ENCODE measurements around the gene JOSD1.

Gene JOSD1

DNA sequence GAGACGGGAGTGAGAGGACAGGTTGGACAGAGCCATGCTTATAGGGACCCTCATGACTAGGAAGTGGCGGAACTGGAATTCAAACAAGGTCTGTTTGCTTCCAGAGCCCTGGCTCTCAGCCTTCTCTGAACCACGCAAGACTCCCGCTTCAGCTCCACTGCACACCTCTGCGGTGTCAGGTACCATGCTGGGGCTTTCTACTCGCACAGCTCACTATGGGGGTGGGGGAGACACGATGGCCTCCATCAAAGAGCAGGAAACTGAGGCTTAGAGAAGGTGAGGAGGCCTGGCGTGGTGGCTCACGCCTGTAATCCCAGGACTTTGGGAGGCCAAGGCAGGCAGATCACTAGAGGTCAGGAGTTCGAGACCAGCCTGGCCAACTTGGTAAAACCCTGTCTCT lies 40.8 kb upstream of the JOSD1 start:
- no peak for TF ChIP-seq ZFX (IDR thresholded peaks at IDR 0.05; ENCODE audit: borderline replicate concordance)
- TF ChIP-seq, protein P1, sequence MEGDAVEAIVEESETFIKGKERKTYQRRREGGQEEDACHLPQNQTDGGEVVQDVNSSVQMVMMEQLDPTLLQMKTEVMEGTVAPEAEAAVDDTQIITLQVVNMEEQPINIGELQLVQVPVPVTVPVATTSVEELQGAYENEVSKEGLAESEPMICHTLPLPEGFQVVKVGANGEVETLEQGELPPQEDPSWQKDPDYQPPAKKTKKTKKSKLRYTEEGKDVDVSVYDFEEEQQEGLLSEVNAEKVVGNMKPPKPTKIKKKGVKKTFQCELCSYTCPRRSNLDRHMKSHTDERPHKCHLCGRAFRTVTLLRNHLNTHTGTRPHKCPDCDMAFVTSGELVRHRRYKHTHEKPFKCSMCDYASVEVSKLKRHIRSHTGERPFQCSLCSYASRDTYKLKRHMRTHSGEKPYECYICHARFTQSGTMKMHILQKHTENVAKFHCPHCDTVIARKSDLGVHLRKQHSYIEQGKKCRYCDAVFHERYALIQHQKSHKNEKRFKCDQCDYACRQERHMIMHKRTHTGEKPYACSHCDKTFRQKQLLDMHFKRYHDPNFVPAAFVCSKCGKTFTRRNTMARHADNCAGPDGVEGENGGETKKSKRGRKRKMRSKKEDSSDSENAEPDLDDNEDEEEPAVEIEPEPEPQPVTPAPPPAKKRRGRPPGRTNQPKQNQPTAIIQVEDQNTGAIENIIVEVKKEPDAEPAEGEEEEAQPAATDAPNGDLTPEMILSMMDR (IDR thresholded peaks at IDR 0.05) = no peak
- H3K27ac ChIP-seq = no peak overlapping the region

DNA sequence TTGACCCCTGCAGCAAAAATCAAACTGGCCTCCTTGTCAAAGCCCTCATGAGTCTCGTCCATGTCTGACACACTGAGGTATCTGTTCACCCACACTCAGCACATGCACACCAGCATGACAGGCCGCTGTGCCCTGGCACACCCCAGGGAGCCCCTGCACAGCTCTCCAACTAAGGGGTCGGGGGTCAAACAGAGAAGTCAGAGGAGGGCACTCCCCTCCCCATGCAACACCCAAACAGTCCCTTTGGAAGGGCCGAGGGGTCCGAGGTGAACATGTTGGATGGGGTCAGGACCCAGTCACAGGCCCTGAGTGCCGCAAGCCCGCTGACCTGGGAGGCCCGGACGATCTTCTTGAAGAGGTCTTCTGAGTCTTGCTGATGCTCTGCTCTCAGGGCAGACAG lies 40.4 kb upstream of the JOSD1 start:
- TF ChIP-seq, protein P1 (IDR thresholded peaks at IDR 0.05) = no peak
- no peak for TF ChIP-seq ZFX (IDR thresholded peaks at IDR 0.05; ENCODE audit: borderline replicate concordance)
- no peak overlapping the region for H3K27ac ChIP-seq

DNA sequence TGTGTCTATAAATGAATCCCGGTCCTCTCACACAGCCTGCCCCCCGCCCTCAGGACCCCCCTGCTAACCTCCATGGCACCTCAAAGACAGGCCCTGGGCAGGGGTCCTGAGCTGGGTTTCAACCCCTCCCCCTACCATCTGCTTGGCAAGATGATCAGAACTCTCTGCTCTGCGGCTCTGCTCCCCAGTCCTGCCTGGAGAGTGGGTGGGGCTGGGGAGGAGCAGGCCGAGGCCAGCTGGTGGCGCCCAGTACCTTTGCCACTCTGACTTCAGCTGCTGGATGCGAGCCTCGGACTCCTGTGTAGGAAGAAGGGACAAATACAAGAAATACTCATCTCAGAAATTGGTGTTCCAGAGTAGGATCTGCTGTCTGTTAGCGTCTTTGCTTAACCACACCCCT lies 40.0 kb upstream of the JOSD1 start:
- H3K27ac ChIP-seq = no peak overlapping the region
- no peak for TF ChIP-seq ZFX (IDR thresholded peaks at IDR 0.05; ENCODE audit: borderline replicate concordance)
- TF ChIP-seq, protein P1 (IDR thresholded peaks at IDR 0.05) = no peak

DNA sequence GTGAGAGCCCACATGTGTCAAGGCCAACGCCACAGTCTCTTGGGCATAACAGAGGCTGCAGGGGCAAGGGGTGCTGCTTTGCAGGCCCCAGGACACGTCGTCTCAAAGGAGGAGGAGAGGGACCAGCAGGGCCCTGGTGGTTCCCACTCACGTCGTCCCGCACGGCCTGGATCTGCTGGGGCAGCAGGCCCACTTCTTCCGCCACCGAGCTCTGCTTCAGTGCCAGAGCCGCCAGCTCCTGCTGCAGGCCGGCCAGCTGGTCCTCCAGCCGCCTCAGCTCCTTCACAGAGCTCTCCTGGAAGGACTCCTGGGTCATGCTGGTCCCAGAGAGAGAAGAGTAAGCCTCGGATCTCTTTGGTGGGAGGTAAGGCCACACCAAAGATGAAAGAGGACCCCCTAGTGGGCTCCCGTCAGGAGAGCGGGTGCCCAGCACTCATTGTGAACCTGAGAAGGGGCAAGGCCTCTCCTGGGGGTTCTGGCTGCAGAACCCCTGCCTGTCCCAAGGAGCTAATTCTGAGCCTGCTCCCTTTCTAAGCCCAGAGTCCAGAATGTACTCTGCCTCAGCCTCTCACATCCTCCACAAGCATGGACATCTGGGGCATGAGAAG lies 39.5 kb upstream of the JOSD1 start:
- TF ChIP-seq, protein P1 (IDR thresholded peaks at IDR 0.05) = no peak
- no peak overlapping the region for H3K27ac ChIP-seq

DNA sequence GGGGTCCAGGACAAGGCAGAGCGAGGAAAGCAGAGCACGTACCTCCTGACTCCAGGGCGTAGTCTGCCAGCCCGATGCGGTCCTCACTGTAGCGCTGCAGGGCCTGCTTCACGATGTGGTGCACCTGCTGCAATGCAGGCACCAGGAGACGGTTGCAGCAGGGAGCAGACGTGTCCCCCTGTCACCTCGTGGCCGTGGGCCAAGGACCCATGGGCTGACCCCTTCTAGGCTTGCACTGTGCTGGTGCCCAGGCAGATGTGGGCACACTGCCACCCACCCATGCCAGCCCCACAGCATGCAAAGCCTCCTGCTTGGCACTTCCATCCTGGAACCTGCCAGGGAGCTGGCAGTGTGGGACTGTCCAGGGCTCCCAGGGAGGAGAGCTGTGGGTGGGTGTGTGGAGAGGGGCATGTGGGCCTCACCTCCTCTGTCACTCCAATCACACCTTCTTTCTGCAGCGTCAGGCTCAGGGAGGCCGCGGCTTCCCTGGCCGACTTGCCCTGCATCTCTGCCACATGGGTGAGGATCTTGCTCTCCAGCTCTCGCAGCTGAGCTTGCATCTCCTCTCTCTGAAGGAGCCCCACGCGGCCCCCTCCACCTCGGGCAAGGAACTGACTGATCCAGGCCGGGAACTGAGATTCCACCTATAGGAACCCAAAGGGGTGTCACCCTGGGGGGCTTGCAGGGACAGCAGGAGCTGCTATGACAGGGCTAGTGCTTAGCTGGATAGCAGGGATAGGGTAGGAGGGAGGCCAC lies 38.7 kb upstream of the JOSD1 start:
- TF ChIP-seq ZFX (IDR thresholded peaks at IDR 0.05; ENCODE audit: borderline replicate concordance) = no peak

DNA sequence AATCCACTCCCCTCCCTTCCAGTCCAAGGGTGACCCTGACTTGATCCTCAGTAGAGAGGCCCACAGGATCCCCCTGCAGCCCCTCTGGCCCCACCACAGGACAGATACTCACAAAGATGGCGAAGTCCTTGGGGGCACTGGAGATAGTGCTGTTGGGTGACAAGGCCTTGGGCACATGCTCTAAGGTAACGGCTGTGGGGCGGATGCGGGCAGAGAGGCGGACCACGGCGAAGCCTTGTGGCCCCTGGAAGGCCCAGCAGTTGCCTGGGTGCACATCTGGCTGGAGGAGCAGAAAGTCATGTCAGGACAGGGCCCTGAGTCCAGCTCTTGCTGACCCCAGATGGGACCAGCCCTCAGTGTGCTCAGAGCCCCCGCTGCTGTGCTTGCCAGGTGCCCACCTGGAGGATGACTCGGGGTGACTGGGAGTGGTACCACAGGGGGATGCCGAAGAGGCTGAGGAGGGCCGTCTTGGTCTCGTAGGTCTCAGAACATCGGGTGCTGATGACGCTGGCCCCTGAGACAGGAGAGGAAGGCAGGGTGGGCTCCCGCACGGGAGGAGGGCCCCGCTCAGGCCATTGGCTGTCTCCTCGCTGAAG lies 37.8 kb upstream of the JOSD1 start:
- TF ChIP-seq ZFX (IDR thresholded peaks at IDR 0.05; ENCODE audit: borderline replicate concordance) = no peak
- TF ChIP-seq, protein P1 (IDR thresholded peaks at IDR 0.05) = no peak
- H3K27ac ChIP-seq = no peak overlapping the region

More for the DNA sequence above, 38.7 kb upstream of the JOSD1 start:
- no peak overlapping the region for H3K27ac ChIP-seq

DNA sequence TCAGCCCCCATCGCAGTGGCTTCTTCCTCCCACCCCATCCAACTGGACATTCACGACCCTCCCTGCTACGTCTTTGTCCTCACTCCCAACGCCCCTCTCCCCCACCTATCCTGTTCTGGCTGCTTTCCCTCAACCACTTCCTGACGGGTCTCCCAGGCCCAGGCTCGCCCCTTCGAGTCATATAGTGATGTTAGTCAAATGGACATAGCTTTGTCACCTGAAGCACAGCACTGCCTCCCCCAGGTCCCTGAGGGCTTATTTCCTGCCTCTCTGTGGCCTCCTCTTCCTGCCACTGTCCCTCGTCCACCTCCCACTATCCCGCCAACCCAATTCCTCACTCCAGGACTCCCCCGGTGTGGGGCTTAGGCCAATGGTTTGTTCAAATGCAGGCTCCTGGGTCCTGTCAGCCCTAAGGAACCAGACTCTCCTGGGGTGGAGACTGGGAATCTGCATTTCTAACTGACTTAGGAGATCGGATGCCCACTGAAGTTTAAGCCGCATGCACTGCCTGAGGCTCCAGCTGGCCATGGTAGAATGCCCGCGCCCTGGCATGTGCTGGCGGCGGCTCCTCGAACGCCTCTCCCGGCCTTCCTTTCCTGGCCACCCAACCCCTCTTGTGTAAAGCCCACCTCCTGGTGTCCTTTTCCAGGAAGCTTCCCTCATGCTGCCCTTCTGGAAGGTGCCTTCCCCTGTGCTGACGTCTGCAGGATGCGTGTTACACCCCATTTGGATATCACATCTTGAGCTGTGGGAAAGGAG lies 36.7 kb upstream of the JOSD1 start:
- TF ChIP-seq, protein P1 (IDR thresholded peaks at IDR 0.05) = no peak
- no peak for TF ChIP-seq ZFX (IDR thresholded peaks at IDR 0.05; ENCODE audit: borderline replicate concordance)
- H3K27ac ChIP-seq = no peak overlapping the region

Data from 22Rv1 (cell line).